ENCODE measurements around the gene RNF32. TPM values are rescaled to one million over a fixed set of nuclear protein-coding genes. Genes with fewer than 3 reads are reported as not detected.

The RNF32 gene
- total and polyA plus RNA-seq, 2 of the 13 experiments (the other 11 are each of a cell fraction or from before 2014, with no cell fraction given) = not detected

DNA sequence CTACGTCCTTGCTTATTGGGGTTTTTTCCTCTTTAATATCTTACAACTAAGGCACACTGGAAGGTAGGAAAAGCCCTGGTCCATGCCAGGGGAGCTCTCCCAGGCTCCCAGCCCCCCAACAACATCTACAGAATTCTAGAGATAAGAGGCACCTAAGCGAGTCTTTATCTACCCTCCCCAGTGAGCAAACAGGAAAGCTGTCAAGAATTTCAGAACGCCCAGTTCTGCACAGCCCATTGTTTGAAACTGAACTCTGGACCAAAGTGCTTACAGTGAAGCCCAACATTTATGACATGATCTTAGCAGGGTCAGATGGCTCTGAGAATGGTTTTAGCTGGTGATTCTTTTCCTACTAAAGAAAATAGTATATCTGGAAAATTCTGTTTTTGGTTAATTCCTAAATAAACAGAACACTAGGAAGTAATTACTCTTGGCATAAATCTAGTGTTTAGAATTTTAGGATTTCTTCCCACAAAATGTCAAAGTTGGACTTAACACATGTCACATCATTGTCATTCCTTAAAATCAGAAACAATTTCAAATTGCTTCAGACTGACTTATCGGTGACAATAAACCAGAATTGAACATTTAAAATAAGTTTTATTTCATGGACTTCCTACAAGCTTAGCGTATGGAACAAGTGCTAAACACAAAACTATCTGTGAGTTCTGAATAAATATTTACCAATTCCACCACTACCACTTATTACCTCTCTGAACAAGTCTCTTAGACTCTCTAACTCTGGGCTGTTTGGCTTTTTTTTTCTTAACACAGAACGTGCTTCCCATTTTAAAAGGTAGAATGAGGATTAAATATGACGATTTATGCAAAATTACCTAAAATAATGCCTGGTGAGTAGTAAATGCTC, 31.3 kb upstream of the RNF32 start (continued):
- TF ChIP-seq PREB (CRISPR knock-in tag; IDR thresholded peaks at IDR 0.05) (no peak), ZNF720 (CRISPR knock-in tag; IDR thresholded peaks at IDR 0.05) (no peak), ZNF772 (CRISPR knock-in tag; IDR thresholded peaks at IDR 0.05) (no peak), CBX2 (IDR thresholded peaks at IDR 0.05; ENCODE audit: low read depth, low read length) (no peak), CBX2 (CRISPR knock-in tag; IDR thresholded peaks at IDR 0.05; ENCODE audit: low read depth) (no peak), KDM3A (CRISPR knock-in tag; IDR thresholded peaks at IDR 0.05; ENCODE audit: low read depth) (0 out of 2 replicates have a peak, but pooled peaks have one; percentile 29), FOSL1 (CRISPR knock-in tag; IDR thresholded peaks at IDR 0.05; ENCODE audit: borderline replicate concordance) (no peak), MIER3 (CRISPR knock-in tag; IDR thresholded peaks at IDR 0.05; ENCODE audit: borderline replicate concordance) (peak; percentile 82; the same call in 1 of the 2 replicates), ZNF644 (CRISPR knock-in tag; IDR thresholded peaks at IDR 0.05; ENCODE audit: low read depth) (peak; percentile 93), ZFY (CRISPR knock-in tag; IDR thresholded peaks at IDR 0.05) (peak; percentile 26; the same call in 1 of the 2 replicates), PHF20 (CRISPR knock-in tag; IDR thresholded peaks at IDR 0.05) (no peak)
- TF ChIP-seq, protein P1, sequence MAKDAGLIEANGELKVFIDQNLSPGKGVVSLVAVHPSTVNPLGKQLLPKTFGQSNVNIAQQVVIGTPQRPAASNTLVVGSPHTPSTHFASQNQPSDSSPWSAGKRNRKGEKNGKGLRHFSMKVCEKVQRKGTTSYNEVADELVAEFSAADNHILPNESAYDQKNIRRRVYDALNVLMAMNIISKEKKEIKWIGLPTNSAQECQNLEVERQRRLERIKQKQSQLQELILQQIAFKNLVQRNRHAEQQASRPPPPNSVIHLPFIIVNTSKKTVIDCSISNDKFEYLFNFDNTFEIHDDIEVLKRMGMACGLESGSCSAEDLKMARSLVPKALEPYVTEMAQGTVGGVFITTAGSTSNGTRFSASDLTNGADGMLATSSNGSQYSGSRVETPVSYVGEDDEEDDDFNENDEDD (CRISPR knock-in tag; IDR thresholded peaks at IDR 0.05; ENCODE audit: borderline replicate concordance) = 0 out of 2 replicates have a peak, but pooled peaks have one; percentile 16
- TF ChIP-seq, protein P2, sequence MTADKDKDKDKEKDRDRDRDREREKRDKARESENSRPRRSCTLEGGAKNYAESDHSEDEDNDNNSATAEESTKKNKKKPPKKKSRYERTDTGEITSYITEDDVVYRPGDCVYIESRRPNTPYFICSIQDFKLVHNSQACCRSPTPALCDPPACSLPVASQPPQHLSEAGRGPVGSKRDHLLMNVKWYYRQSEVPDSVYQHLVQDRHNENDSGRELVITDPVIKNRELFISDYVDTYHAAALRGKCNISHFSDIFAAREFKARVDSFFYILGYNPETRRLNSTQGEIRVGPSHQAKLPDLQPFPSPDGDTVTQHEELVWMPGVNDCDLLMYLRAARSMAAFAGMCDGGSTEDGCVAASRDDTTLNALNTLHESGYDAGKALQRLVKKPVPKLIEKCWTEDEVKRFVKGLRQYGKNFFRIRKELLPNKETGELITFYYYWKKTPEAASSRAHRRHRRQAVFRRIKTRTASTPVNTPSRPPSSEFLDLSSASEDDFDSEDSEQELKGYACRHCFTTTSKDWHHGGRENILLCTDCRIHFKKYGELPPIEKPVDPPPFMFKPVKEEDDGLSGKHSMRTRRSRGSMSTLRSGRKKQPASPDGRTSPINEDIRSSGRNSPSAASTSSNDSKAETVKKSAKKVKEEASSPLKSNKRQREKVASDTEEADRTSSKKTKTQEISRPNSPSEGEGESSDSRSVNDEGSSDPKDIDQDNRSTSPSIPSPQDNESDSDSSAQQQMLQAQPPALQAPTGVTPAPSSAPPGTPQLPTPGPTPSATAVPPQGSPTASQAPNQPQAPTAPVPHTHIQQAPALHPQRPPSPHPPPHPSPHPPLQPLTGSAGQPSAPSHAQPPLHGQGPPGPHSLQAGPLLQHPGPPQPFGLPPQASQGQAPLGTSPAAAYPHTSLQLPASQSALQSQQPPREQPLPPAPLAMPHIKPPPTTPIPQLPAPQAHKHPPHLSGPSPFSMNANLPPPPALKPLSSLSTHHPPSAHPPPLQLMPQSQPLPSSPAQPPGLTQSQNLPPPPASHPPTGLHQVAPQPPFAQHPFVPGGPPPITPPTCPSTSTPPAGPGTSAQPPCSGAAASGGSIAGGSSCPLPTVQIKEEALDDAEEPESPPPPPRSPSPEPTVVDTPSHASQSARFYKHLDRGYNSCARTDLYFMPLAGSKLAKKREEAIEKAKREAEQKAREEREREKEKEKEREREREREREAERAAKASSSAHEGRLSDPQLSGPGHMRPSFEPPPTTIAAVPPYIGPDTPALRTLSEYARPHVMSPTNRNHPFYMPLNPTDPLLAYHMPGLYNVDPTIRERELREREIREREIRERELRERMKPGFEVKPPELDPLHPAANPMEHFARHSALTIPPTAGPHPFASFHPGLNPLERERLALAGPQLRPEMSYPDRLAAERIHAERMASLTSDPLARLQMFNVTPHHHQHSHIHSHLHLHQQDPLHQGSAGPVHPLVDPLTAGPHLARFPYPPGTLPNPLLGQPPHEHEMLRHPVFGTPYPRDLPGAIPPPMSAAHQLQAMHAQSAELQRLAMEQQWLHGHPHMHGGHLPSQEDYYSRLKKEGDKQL (CRISPR knock-in tag; IDR thresholded peaks at IDR 0.05; ENCODE audit: low read depth) = peak; percentile 85
- TF ChIP-seq, protein P3, sequence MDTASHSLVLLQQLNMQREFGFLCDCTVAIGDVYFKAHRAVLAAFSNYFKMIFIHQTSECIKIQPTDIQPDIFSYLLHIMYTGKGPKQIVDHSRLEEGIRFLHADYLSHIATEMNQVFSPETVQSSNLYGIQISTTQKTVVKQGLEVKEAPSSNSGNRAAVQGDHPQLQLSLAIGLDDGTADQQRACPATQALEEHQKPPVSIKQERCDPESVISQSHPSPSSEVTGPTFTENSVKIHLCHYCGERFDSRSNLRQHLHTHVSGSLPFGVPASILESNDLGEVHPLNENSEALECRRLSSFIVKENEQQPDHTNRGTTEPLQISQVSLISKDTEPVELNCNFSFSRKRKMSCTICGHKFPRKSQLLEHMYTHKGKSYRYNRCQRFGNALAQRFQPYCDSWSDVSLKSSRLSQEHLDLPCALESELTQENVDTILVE (CRISPR knock-in tag; IDR thresholded peaks at IDR 0.05) = peak; percentile 62; the same call in 1 of the 2 replicates
- TF ChIP-seq, protein P4, sequence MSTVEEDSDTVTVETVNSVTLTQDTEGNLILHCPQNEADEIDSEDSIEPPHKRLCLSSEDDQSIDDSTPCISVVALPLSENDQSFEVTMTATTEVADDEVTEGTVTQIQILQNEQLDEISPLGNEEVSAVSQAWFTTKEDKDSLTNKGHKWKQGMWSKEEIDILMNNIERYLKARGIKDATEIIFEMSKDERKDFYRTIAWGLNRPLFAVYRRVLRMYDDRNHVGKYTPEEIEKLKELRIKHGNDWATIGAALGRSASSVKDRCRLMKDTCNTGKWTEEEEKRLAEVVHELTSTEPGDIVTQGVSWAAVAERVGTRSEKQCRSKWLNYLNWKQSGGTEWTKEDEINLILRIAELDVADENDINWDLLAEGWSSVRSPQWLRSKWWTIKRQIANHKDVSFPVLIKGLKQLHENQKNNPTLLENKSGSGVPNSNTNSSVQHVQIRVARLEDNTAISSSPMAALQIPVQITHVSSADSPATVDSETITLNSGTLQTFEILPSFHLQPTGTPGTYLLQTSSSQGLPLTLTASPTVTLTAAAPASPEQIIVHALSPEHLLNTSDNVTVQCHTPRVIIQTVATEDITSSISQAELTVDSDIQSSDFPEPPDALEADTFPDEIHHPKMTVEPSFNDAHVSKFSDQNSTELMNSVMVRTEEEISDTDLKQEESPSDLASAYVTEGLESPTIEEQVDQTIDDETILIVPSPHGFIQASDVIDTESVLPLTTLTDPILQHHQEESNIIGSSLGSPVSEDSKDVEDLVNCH (CRISPR knock-in tag; IDR thresholded peaks at IDR 0.05) = no peak

Measured in HepG2 (cell line).